Measurements from ENCODE around the gene LIPC.

GRCh38 chr15:58415636-58416035, 16.2 kb upstream of the LIPC start:
- TF ChIP-seq CTCF (IDR thresholded peaks at IDR 0.05) = no peak
- no peak for TF ChIP-seq POLR2A (IDR thresholded peaks at IDR 0.05; ENCODE audit: low read length)
- no peak for TF ChIP-seq EP300 (IDR thresholded peaks at IDR 0.05)
- no peak for TF ChIP-seq ZC3H11A (IDR thresholded peaks at IDR 0.05)
- TF ChIP-seq CBX2 (IDR thresholded peaks at IDR 0.05; ENCODE audit: borderline replicate concordance, low read depth) = no peak
- no peak for TF ChIP-seq MAZ (IDR thresholded peaks at IDR 0.05; ENCODE audit: borderline replicate concordance, low read depth, low read length)
- no peak for TF ChIP-seq POLR2AphosphoS2 (conservative IDR thresholded peaks at IDR 0.05; ENCODE audit: low read length)
- TF ChIP-seq, protein P1, sequence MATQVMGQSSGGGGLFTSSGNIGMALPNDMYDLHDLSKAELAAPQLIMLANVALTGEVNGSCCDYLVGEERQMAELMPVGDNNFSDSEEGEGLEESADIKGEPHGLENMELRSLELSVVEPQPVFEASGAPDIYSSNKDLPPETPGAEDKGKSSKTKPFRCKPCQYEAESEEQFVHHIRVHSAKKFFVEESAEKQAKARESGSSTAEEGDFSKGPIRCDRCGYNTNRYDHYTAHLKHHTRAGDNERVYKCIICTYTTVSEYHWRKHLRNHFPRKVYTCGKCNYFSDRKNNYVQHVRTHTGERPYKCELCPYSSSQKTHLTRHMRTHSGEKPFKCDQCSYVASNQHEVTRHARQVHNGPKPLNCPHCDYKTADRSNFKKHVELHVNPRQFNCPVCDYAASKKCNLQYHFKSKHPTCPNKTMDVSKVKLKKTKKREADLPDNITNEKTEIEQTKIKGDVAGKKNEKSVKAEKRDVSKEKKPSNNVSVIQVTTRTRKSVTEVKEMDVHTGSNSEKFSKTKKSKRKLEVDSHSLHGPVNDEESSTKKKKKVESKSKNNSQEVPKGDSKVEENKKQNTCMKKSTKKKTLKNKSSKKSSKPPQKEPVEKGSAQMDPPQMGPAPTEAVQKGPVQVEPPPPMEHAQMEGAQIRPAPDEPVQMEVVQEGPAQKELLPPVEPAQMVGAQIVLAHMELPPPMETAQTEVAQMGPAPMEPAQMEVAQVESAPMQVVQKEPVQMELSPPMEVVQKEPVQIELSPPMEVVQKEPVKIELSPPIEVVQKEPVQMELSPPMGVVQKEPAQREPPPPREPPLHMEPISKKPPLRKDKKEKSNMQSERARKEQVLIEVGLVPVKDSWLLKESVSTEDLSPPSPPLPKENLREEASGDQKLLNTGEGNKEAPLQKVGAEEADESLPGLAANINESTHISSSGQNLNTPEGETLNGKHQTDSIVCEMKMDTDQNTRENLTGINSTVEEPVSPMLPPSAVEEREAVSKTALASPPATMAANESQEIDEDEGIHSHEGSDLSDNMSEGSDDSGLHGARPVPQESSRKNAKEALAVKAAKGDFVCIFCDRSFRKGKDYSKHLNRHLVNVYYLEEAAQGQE (IDR thresholded peaks at IDR 0.05) = no peak
- no peak for TF ChIP-seq GATA3 (IDR thresholded peaks at IDR 0.05; ENCODE audit: borderline replicate concordance)
- no peak for TF ChIP-seq ZFP36 (IDR thresholded peaks at IDR 0.05; ENCODE audit: borderline replicate concordance, partially characterized antibody)
- no peak for TF ChIP-seq HMGXB4 (CRISPR knock-in tag; IDR thresholded peaks at IDR 0.05; ENCODE audit: borderline replicate concordance)
- TF ChIP-seq RFX5 (IDR thresholded peaks at IDR 0.05) = no peak
- no peak for TF ChIP-seq RAD21 (conservative IDR thresholded peaks at IDR 0.05 in 1 of 2, IDR thresholded peaks at IDR 0.05 in 1 of 2)
